ENCODE measurements around the gene SMIM8.
"Not testable (repeated sequence)": the region's sequence is repeated elsewhere in the genome, so short reads cannot be mapped to it uniquely, and the experiment has no call there.

The SMIM8 gene, protein sequence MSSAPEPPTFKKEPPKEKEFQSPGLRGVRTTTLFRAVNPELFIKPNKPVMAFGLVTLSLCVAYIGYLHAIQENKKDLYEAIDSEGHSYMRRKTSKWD

GRCh38 chr6:87322304-87323212, at the start of gene SMIM8:
SMIM8 (plus strand) TSS chr6:87322588; CDS start chr6:87337032, 14,444 bp downstream.
- in situ Hi-C loops (cut with HindIII; ENCODE audit: low pct_unique_long_range_greater_than_20kb, low sequenced_read_pairs), result no loop called here
- no peak for TF ChIP-seq JUND (IDR thresholded peaks at IDR 0.05; ENCODE audit: low read depth)
- DNase-seq (ENCODE audit: low read depth in 1 of 2, low spot score in 1 of 2), result peak; percentile 73 to 85

- no peak for DNase-seq (ENCODE audit: low read depth in 1 of 2, low spot score in 1 of 2)
- in situ Hi-C loops (cut with HindIII; ENCODE audit: low pct_unique_long_range_greater_than_20kb, low sequenced_read_pairs), result no loop called here
- TF ChIP-seq JUND (IDR thresholded peaks at IDR 0.05; ENCODE audit: low read depth), result no peak
Measured at GRCh38 chr6:87274660-87275274, 47.6 kb upstream of the SMIM8 start.

DNA sequence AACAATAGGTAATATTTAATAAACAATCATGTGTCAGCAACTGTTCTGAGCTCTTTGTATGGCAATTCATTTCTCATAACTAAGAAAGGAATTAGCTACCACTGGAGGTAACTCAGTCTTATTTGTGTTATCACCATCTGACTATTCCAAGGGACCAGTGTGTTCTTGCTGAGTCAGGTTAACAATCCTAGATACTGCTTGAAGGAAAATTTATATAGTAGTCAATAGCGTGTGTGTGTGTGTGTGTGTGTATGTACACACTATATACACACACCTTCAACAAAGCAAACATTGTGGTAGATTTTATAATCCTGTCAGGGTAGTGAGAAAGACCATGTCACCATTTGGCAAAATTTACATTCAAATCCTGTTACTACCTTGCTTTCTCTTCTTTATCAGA, 45.8 kb upstream of the SMIM8 start:
- no peak for TF ChIP-seq JUND (IDR thresholded peaks at IDR 0.05; ENCODE audit: low read depth)
- in situ Hi-C loops (cut with HindIII; ENCODE audit: low pct_unique_long_range_greater_than_20kb, low sequenced_read_pairs), result no loop called here
- peak in 1 of 2 experiments; percentile 33 for DNase-seq (ENCODE audit: low read depth in 1 of 2, low spot score in 1 of 2)

GRCh38 chr6:87277123-87277522, 45.3 kb upstream of the SMIM8 start:
- in situ Hi-C loops (cut with HindIII; ENCODE audit: low pct_unique_long_range_greater_than_20kb, low sequenced_read_pairs), result no loop called here
- peak in 1 of 2 experiments; percentile 58 for DNase-seq (ENCODE audit: low read depth in 1 of 2, low spot score in 1 of 2)

GRCh38 chr6:87279196-87279595, 43.2 kb upstream of the SMIM8 start:
- in situ Hi-C loops (cut with HindIII; ENCODE audit: low pct_unique_long_range_greater_than_20kb, low sequenced_read_pairs), result no loop called here
- no peak for DNase-seq (ENCODE audit: low read depth in 1 of 2, low spot score in 1 of 2)
- no peak for TF ChIP-seq JUND (IDR thresholded peaks at IDR 0.05; ENCODE audit: low read depth)

More at GRCh38 chr6:87277123-87277522, 45.3 kb upstream of the SMIM8 start:
- no peak for TF ChIP-seq JUND (IDR thresholded peaks at IDR 0.05; ENCODE audit: low read depth)

DNA sequence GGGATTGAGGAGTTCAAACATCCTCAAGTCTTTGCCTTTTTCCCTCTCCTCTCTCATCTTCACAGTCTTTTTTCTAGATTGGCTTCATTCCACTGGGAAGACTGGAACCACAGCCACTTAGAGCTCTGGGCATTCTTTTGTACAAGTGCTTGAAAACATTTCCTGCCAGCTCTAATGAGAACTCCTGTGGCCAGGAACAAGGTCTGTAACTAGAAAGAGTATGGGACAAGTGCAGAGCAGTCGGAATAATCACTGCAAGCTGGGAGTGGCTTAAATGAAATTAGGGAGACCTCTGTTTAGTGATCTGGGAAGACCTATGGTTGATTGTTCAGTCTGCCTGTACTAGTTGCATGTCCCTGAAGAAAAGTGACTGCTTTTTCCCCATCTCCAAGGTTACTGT, 41.0 kb upstream of the SMIM8 start:
- TF ChIP-seq JUND (IDR thresholded peaks at IDR 0.05; ENCODE audit: low read depth), result no peak
- in situ Hi-C loops (cut with HindIII; ENCODE audit: low pct_unique_long_range_greater_than_20kb, low sequenced_read_pairs), result no loop called here
- no peak for DNase-seq (ENCODE audit: low read depth in 1 of 2, low spot score in 1 of 2)

DNA sequence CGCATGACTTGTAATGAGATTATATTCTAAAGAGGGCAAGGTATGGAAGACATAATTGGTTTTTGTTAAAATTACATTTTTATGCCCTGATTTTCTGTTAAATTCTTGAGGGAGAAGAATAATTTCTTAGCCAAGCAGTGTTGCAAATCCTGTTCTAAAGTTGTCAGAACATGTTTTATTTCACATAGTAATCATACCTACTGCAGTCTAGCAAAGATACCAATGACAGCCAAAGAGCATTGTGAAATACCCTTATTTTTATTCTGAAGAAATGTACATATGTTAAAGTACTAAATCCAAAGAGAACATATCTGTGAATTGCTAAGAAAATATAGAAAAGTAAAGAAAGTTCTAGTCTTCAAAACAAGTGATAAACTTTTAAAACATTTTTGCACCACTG, 39.6 kb upstream of the SMIM8 start:
- in situ Hi-C loops (cut with HindIII; ENCODE audit: low pct_unique_long_range_greater_than_20kb, low sequenced_read_pairs), result no loop called here
- no peak for TF ChIP-seq JUND (IDR thresholded peaks at IDR 0.05; ENCODE audit: low read depth)
- no peak for DNase-seq (ENCODE audit: low read depth in 1 of 2, low spot score in 1 of 2)

GRCh38 chr6:87283461-87283860, 38.9 kb upstream of the SMIM8 start:
- TF ChIP-seq JUND (IDR thresholded peaks at IDR 0.05; ENCODE audit: low read depth), result no peak
- in situ Hi-C loops (cut with HindIII; ENCODE audit: low pct_unique_long_range_greater_than_20kb, low sequenced_read_pairs), result no loop called here
- DNase-seq (ENCODE audit: low read depth in 1 of 2, low spot score in 1 of 2), result no peak

DNA sequence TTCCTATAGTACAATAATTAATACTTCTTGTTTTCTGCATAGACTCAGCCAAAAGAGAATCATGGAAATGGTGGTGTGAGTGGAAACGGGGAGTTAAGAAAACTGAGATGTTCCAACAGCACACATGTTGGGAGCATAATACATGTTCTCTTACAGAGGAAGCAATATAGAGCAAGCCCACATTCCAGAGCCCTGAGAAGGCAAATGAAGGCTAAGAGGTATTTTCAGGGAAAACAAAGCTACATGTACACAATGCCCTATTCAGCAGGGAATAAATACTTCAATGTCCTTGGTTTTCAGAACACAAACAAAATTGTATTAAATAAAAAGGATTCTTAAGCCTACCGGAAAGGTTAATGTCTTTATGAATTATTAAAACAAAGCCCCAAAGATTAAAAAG, 35.1 kb upstream of the SMIM8 start:
- DNase-seq (ENCODE audit: low read depth in 1 of 2, low spot score in 1 of 2), result no peak
- in situ Hi-C loops (cut with HindIII; ENCODE audit: low pct_unique_long_range_greater_than_20kb, low sequenced_read_pairs), result no loop called here
- no peak for TF ChIP-seq JUND (IDR thresholded peaks at IDR 0.05; ENCODE audit: low read depth)

DNA sequence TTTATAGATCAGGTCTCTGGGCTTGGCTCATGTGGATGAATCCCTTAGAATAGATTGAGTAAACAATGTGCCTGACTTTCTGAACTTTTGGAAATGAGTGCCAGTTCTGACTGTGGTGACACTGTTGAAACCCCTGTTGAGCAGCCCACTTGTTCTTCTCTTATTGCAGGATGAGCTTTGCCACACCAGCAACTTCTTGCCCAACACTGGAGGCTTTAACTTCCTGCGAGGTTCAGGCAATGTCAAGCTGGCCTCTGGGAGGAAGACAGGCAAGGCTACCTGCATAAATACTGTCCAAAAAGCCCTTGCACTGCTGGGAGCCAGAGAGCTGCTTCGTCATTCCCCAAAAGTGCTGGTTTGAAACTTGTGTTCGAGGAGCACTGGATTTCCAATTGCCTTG, 32.8 kb upstream of the SMIM8 start:
- no peak for TF ChIP-seq JUND (IDR thresholded peaks at IDR 0.05; ENCODE audit: low read depth)
- DNase-seq (ENCODE audit: low read depth in 1 of 2, low spot score in 1 of 2), result no peak
- in situ Hi-C loops (cut with HindIII; ENCODE audit: low pct_unique_long_range_greater_than_20kb, low sequenced_read_pairs), result no loop called here

- in situ Hi-C loops (cut with HindIII; ENCODE audit: low pct_unique_long_range_greater_than_20kb, low sequenced_read_pairs), result no loop called here
- no peak for DNase-seq (ENCODE audit: low read depth in 1 of 2, low spot score in 1 of 2)
- TF ChIP-seq JUND (IDR thresholded peaks at IDR 0.05; ENCODE audit: low read depth), result no peak
Measured at GRCh38 chr6:87291883-87292282, 30.5 kb upstream of the SMIM8 start.

GRCh38 chr6:87293526-87293925, 28.9 kb upstream of the SMIM8 start:
- in situ Hi-C loops (cut with HindIII; ENCODE audit: low pct_unique_long_range_greater_than_20kb, low sequenced_read_pairs), result no loop called here
- TF ChIP-seq JUND (IDR thresholded peaks at IDR 0.05; ENCODE audit: low read depth), result no peak
- DNase-seq (ENCODE audit: low read depth in 1 of 2, low spot score in 1 of 2), result no peak

DNA sequence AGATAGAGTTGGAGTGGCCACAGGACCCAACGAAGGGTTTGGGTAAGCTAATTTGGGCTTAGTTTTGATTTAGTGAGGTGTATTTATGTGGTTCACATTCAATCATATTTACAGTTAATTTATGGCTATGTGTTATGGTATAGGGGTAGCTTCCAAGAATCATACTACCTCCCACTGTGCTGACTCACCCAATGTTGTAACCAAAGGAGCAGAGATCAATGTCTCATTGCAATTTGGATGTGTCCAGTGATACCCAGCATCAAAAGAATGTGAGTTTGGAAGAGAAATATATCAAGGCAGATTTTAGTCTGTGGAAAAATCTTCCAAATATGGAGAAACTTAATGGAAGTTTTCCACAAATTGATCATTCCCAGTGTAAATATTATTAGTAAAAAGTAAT, 25.3 kb upstream of the SMIM8 start:
- in situ Hi-C loops (cut with HindIII; ENCODE audit: low pct_unique_long_range_greater_than_20kb, low sequenced_read_pairs), result no loop called here
- TF ChIP-seq JUND (IDR thresholded peaks at IDR 0.05; ENCODE audit: low read depth), result no peak
- DNase-seq (ENCODE audit: low read depth in 1 of 2, low spot score in 1 of 2), result no peak

DNA sequence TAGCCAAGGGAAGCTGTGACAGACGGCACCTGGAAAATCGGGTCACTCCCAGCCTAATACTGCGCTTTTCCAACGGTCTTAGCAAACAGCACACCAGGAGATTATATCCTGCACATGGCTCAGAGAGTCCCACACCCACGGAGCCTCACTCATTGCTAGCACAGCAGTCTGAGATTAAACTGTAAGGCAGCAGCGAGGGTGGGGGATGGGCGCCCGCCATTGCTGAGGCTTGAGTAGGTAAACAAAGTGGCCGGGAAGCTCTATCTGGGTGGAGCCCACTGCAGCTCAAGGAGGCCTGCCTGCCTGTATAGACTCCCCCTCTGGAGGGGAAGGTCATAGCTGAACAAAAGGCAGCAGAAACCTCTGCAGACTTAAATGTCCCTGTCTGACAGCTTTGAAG, 21.1 kb upstream of the SMIM8 start:
- DNase-seq (ENCODE audit: low read depth in 1 of 2, low spot score in 1 of 2); in situ Hi-C loops (cut with HindIII; ENCODE audit: low pct_unique_long_range_greater_than_20kb, low sequenced_read_pairs): not testable (repeated sequence)
